Fibroblast of mammary gland (primary cell): ENCODE data around the gene MYOZ2.
"Not testable (repeated sequence)": the region's sequence is repeated elsewhere in the genome, so short reads cannot be mapped to it uniquely, and the experiment has no call there.

Source experiments
- DNase-seq: peaks from one replicate; pipeline ENCODE4 v3.0.0-alpha.2; 2010; ENCODE audit warnings: low read depth
- H3K4me3 ChIP-seq: 2 replicates; pipeline ENCODE4 v1.5.1; 2011; ENCODE audit warnings: low read depth, mild to moderate bottlenecking, low read length, moderate library complexity; ENCODE audit not compliant: control insufficient read depth
- CTCF ChIP-seq: conservative IDR thresholded peaks from 2 replicates; pipeline ENCODE4 v1.5.1; 2011; ENCODE audit warnings: low read depth, low read length, inconsistent platforms; ENCODE audit not compliant: control insufficient read depth, insufficient read depth

MYOZ2 gene

GRCh38 chr4:119136546-119136945 lies 914 bp downstream of the MYOZ2 start:
- DNase-seq = peak; percentile 61
- TF ChIP-seq CTCF = peak; percentile 30
- no peak overlapping the region for H3K4me3 ChIP-seq

- H3K4me3 ChIP-seq = no peak overlapping the region
- TF ChIP-seq CTCF = no peak
- DNase-seq = peak; percentile 31
These were observed 2.4 kb downstream of the MYOZ2 start for GRCh38 chr4:119138046-119138445.

- DNase-seq = peak; percentile 22
- no peak for TF ChIP-seq CTCF
- no peak overlapping the region for H3K4me3 ChIP-seq
These were observed 3.7 kb downstream of the MYOZ2 start for GRCh38 chr4:119139311-119139710.

- H3K4me3 ChIP-seq = no peak overlapping the region
These were observed 4.2 kb downstream of the MYOZ2 start for GRCh38 chr4:119139822-119140252.

GRCh38 chr4:119141283-119141682 lies 5.7 kb downstream of the MYOZ2 start:
- not testable (repeated sequence) for H3K4me3 ChIP-seq, DNase-seq

More at GRCh38 chr4:119139822-119140252, 4.2 kb downstream of the MYOZ2 start:
- TF ChIP-seq CTCF = no peak
- DNase-seq = no peak

- no peak for DNase-seq
- no peak for TF ChIP-seq CTCF
These were observed 7.2 kb downstream of the MYOZ2 start for GRCh38 chr4:119142833-119143232.

GRCh38 chr4:119143341-119143740 lies 7.7 kb downstream of the MYOZ2 start:
- not testable (repeated sequence) for H3K4me3 ChIP-seq, DNase-seq

More at GRCh38 chr4:119142833-119143232, 7.2 kb downstream of the MYOZ2 start:
- H3K4me3 ChIP-seq = no peak overlapping the region

- H3K4me3 ChIP-seq = no peak overlapping the region
- TF ChIP-seq CTCF = no peak
- DNase-seq = peak; percentile 10
These were observed 13.5 kb downstream of the MYOZ2 start for GRCh38 chr4:119149110-119149509.
